Keratinocyte (primary cell): ENCODE measurements around the gene SURF1.

Experiments used
- CTCF ChIP-seq, 3 experiments: IDR thresholded peaks in 1 of 3; conservative IDR thresholded peaks in 1 of 3; optimal IDR thresholded peaks in 1 of 3; 2 replicates in 2 of 3; 3 replicates in 1 of 3; pipeline versions ENCODE3 to v1.5.1; 2011; ENCODE audit warnings: low read length in 3 of 3, mild to moderate bottlenecking in 3 of 3, moderate library complexity in 2 of 3, control low read depth in 1 of 3, inconsistent platforms in 1 of 3; ENCODE audit not compliant: insufficient read depth in 2 of 3; ENCODE audit errors: extremely low read depth in 1 of 3
- EZH2 ChIP-seq: IDR thresholded peaks from one replicate; pipeline ENCODE4 v1.6.1; 2012; ENCODE audit warnings: inconsistent platforms, mild to moderate bottlenecking, low read length, moderate library complexity

- TF ChIP-seq CTCF (optimal IDR thresholded peaks at IDR 0.05 in 1 of 3, IDR thresholded peaks at IDR 0.05 in 1 of 3, conservative IDR thresholded peaks at IDR 0.05 in 1 of 3; ENCODE audit: extremely low read depth in 1 of 3, insufficient read depth in 2 of 3, low read length in 3 of 3) (peak in 1 of 3 experiments; percentile 14), EZH2 (no peak)
Measured at GRCh38 chr9:133356391-133357091, at the start of gene SURF1, which contains the start of gene SURF2.
